ENCODE data around the gene KCNJ2.

- TF ChIP-seq POLR2AphosphoS5 (IDR thresholded peaks at IDR 0.05; ENCODE audit: low read depth, low read length) (no peak), SIN3A (IDR thresholded peaks at IDR 0.05; ENCODE audit: borderline replicate concordance, insufficient read depth, low read depth, low read length) (no peak), CTCF (IDR thresholded peaks at IDR 0.05) (no peak), REST (IDR thresholded peaks at IDR 0.05; ENCODE audit: insufficient read depth in 1 of 2, low read depth in 2 of 2, low read length in 1 of 2) (no peak), TCF7L2 (IDR thresholded peaks at IDR 0.05; ENCODE audit: low read depth, low read length) (no peak)
Measured at GRCh38 chr17:70132505-70132904, 36.8 kb upstream of the KCNJ2 start.
